ENCODE results near the gene PRELID3B. TPM values are rescaled to one million over a fixed set of nuclear protein-coding genes. Genes with fewer than 3 reads are reported as not detected.

PRELID3B gene
- total RNA-seq, 1 donor from 2014 or later = 46.6 TPM

- DNase-seq = no peak
- intact Hi-C loops (cut with micrococcal nuclease) = loop anchor here (10.0 kb wide), 1 partner anchor 163 kb away; no protein-coding TSS in a partner anchor
- Histone ChIP-seq H3K9me3 (replicated peaks) (no peaks in the 10 kb centered on the region), H3K4me1 (peaks cover 45% of the 10 kb centered on the region), H3K4me3 (no peak overlapping the region), H3K36me3 (peaks cover 47% of the 10 kb centered on the region), H3K27ac (replicated peaks) (no peak overlapping the region), H3K27me3 (ENCODE audit: low read depth) (no peaks in the 10 kb centered on the region)
- TF ChIP-seq, protein P1, sequence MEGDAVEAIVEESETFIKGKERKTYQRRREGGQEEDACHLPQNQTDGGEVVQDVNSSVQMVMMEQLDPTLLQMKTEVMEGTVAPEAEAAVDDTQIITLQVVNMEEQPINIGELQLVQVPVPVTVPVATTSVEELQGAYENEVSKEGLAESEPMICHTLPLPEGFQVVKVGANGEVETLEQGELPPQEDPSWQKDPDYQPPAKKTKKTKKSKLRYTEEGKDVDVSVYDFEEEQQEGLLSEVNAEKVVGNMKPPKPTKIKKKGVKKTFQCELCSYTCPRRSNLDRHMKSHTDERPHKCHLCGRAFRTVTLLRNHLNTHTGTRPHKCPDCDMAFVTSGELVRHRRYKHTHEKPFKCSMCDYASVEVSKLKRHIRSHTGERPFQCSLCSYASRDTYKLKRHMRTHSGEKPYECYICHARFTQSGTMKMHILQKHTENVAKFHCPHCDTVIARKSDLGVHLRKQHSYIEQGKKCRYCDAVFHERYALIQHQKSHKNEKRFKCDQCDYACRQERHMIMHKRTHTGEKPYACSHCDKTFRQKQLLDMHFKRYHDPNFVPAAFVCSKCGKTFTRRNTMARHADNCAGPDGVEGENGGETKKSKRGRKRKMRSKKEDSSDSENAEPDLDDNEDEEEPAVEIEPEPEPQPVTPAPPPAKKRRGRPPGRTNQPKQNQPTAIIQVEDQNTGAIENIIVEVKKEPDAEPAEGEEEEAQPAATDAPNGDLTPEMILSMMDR (IDR thresholded peaks at IDR 0.05; ENCODE audit: borderline replicate concordance) = no peak
Measured at GRCh38 chr20:59037386-59037785, 5.2 kb downstream of the PRELID3B start.

- Histone ChIP-seq H3K4me3 (no peak overlapping the region), H3K27me3 (ENCODE audit: low read depth) (no peaks in the 10 kb centered on the region), H3K36me3 (peaks cover 48% of the 10 kb centered on the region), H3K4me1 (peaks cover 41% of the 10 kb centered on the region), H3K27ac (replicated peaks) (no peak overlapping the region), H3K9me3 (replicated peaks) (no peaks in the 10 kb centered on the region)
- intact Hi-C loops (cut with micrococcal nuclease) = loop anchor here (10.0 kb wide), 1 partner anchor 161 kb away; no protein-coding TSS in a partner anchor
- DNase-seq = no peak
- TF ChIP-seq, protein P1 (IDR thresholded peaks at IDR 0.05; ENCODE audit: borderline replicate concordance) = no peak
Measured at GRCh38 chr20:59035381-59035780, 7.2 kb downstream of the PRELID3B start.

- H3K4me3 ChIP-seq = no peak overlapping the region
- no peak for DNase-seq
- intact Hi-C loops (cut with micrococcal nuclease) = loop anchor here (10.0 kb wide), 1 partner anchor 159 kb away; no protein-coding TSS in a partner anchor
- H3K27me3 ChIP-seq (ENCODE audit: low read depth) = no peaks in the 10 kb centered on the region
- TF ChIP-seq, protein P1 (IDR thresholded peaks at IDR 0.05; ENCODE audit: borderline replicate concordance) = no peak
- no peaks in the 10 kb centered on the region for H3K9me3 ChIP-seq (replicated peaks)
- H3K36me3 ChIP-seq = peaks cover 65% of the 10 kb centered on the region
- H3K27ac ChIP-seq (replicated peaks) = no peak overlapping the region
- H3K4me1 ChIP-seq = peaks cover 42% of the 10 kb centered on the region
Measured at GRCh38 chr20:59033616-59034165, 8.9 kb downstream of the PRELID3B start.

DNA sequence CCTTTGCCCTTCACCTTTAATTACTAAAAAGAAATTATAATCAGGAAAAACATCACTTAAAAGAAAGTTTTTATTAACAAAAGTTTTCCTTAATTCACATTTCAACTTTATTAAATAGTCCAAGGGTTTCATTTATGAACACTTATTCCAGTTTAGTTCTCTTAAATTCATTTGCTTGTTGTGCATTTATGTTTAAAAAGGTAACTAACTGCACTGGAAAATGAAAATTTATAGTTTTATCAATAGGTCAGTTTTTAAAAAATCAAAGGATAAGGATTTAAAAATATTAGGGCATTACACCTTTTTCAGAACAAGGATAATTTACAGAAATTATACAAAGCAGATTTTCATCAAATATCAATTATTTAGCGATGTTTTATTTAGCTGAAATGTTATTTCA, 9.5 kb downstream of the PRELID3B start:
- H3K4me1 ChIP-seq = peaks cover 47% of the 10 kb centered on the region
- no peaks in the 10 kb centered on the region for H3K27me3 ChIP-seq (ENCODE audit: low read depth)
- peaks cover 68% of the 10 kb centered on the region for H3K36me3 ChIP-seq
- H3K9me3 ChIP-seq (replicated peaks) = no peaks in the 10 kb centered on the region
- TF ChIP-seq, protein P1 (IDR thresholded peaks at IDR 0.05; ENCODE audit: borderline replicate concordance) = no peak
- DNase-seq = no peak
- H3K4me3 ChIP-seq = peak overlapping the region; percentile 85
- peak overlapping the region; percentile 96 for H3K27ac ChIP-seq (replicated peaks)
- intact Hi-C loops (cut with micrococcal nuclease) = loop anchor here (10.0 kb wide), 1 partner anchor 158 kb away; no protein-coding TSS in a partner anchor

GRCh38 chr20:59032713-59033059, 9.9 kb downstream of the PRELID3B start:
- Histone ChIP-seq H3K4me1 (peaks cover 51% of the 10 kb centered on the region), H3K9me3 (replicated peaks) (no peaks in the 10 kb centered on the region)
- intact Hi-C loops (cut with micrococcal nuclease) = loop anchor here (10.0 kb wide), 1 partner anchor 158 kb away; no protein-coding TSS in a partner anchor

More at GRCh38 chr20:59032713-59033059, 9.9 kb downstream of the PRELID3B start:
- DNase-seq = no peak
- TF ChIP-seq, protein P1 (IDR thresholded peaks at IDR 0.05; ENCODE audit: borderline replicate concordance) = peak; percentile 37
- Histone ChIP-seq H3K36me3 (peaks cover 68% of the 10 kb centered on the region), H3K27me3 (ENCODE audit: low read depth) (no peaks in the 10 kb centered on the region), H3K4me3 (peak overlapping the region; percentile 85), H3K27ac (replicated peaks) (peak overlapping the region; percentile 96)
